ENCODE results near the gene NETO2. TPM values are rescaled to one million over a fixed set of nuclear protein-coding genes. Genes with fewer than 3 reads are reported as not detected.
"Not testable (repeated sequence)": the region's sequence is repeated elsewhere in the genome, so short reads cannot be mapped to it uniquely, and the experiment has no call there.

Gene NETO2, protein sequence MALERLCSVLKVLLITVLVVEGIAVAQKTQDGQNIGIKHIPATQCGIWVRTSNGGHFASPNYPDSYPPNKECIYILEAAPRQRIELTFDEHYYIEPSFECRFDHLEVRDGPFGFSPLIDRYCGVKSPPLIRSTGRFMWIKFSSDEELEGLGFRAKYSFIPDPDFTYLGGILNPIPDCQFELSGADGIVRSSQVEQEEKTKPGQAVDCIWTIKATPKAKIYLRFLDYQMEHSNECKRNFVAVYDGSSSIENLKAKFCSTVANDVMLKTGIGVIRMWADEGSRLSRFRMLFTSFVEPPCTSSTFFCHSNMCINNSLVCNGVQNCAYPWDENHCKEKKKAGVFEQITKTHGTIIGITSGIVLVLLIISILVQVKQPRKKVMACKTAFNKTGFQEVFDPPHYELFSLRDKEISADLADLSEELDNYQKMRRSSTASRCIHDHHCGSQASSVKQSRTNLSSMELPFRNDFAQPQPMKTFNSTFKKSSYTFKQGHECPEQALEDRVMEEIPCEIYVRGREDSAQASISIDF
- 28.0 and 29.8 TPM in 2 replicates for total RNA-seq

- no peaks in the 10 kb centered on the region for H3K9me3 Mint-ChIP-seq
- H3K36me3 Mint-ChIP-seq (ENCODE audit: low read depth) = peaks cover 9% of the 10 kb centered on the region
- peak within 1 kb of the TSS; percentile 90 for H3K4me3 Mint-ChIP-seq
- peak; percentile 64 for DNase-seq (ENCODE audit: low spot score)
- H3K4me1 Mint-ChIP-seq (ENCODE audit: low read depth) = peaks cover 31% of the 10 kb centered on the region
- H3K27me3 Mint-ChIP-seq (ENCODE audit: insufficient read depth) = peaks cover 16% of the 10 kb centered on the region
- intact Hi-C loops (cut with micrococcal nuclease) = loop anchor here (1.0 to 10.0 kb wide), 11 partner anchors 30 to 1468 kb away; partner anchors contain the start of genes C16orf87, N4BP1, ORC6 and VPS35
- H3K27ac Mint-ChIP-seq = peak within 1 kb of the TSS; percentile 86
Measured at GRCh38 chr16:47143677-47144558, at the start of gene NETO2. NETO2 (minus strand) TSS chr16:47143945; CDS start chr16:47143612, 333 bp downstream.

DNA sequence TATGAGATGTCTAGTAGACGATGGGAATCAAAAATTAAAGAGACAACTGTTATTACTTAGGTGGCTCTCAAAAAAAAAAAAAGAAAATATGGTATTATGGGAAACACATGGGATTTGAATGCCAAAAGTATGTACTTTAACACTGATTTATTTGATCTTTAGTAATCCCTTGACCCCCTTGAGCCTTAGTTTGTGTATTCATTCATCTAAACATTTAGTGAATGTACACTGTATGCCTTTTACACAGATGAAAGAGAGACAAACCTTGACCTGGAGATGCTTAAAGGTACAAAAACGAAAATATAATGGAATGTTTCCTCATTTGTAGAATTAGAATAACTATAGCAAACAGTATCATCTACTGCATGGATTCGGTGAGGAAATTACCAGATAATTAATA, 38.6 kb upstream of the NETO2 start:
- no peaks in the 10 kb centered on the region for H3K4me1 Mint-ChIP-seq (ENCODE audit: low read depth)
- no peaks in the 10 kb centered on the region for H3K9me3 Mint-ChIP-seq
- no peaks in the 10 kb centered on the region for H3K36me3 Mint-ChIP-seq (ENCODE audit: low read depth)
- no peak for DNase-seq (ENCODE audit: low spot score)
- intact Hi-C loops (cut with micrococcal nuclease) = no loop called here
- no peaks in the 10 kb centered on the region for H3K27me3 Mint-ChIP-seq (ENCODE audit: insufficient read depth)
- no peak overlapping the region for H3K27ac Mint-ChIP-seq
- H3K4me3 Mint-ChIP-seq = no peak overlapping the region

DNA sequence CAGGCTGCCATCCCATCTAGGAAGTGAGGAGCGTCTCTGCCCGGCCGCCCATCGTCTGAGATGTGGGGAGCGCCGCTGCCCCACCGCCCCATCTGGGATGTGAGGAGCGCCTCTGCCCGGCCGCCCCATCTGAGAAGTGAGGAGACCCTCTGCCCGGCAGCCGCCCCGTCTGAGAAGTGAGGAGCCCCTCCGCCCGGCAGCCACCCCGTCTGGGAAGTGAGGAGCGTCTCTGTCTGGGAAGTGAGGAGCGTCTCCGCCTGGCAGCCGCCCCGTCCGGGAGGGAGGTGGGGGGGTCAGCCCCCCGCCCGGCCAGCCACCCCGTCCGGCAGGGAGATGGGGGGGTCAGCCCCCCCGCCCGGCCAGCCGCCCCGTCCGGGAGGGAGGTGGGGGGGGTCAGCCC, 37.3 kb upstream of the NETO2 start:
- H3K9me3 Mint-ChIP-seq; H3K36me3 Mint-ChIP-seq (ENCODE audit: low read depth); H3K4me3 Mint-ChIP-seq; H3K27me3 Mint-ChIP-seq (ENCODE audit: insufficient read depth); H3K27ac Mint-ChIP-seq; intact Hi-C loops (cut with micrococcal nuclease); H3K4me1 Mint-ChIP-seq (ENCODE audit: low read depth); DNase-seq (ENCODE audit: low spot score): not testable (repeated sequence)

- no peak for DNase-seq (ENCODE audit: low spot score)
Measured at GRCh38 chr16:47180073-47180472, 36.3 kb upstream of the NETO2 start.

GRCh38 chr16:47175152-47175551, 31.4 kb upstream of the NETO2 start:
- no peaks in the 10 kb centered on the region for H3K36me3 Mint-ChIP-seq (ENCODE audit: low read depth)
- H3K27me3 Mint-ChIP-seq (ENCODE audit: insufficient read depth) = no peaks in the 10 kb centered on the region
- H3K4me1 Mint-ChIP-seq (ENCODE audit: low read depth) = no peaks in the 10 kb centered on the region
- intact Hi-C loops (cut with micrococcal nuclease) = no loop called here
- DNase-seq (ENCODE audit: low spot score) = no peak
- H3K27ac Mint-ChIP-seq = no peak overlapping the region
- no peak overlapping the region for H3K4me3 Mint-ChIP-seq
- no peaks in the 10 kb centered on the region for H3K9me3 Mint-ChIP-seq

More at GRCh38 chr16:47180073-47180472, 36.3 kb upstream of the NETO2 start:
- H3K27ac Mint-ChIP-seq = no peak overlapping the region
- intact Hi-C loops (cut with micrococcal nuclease) = no loop called here
- no peaks in the 10 kb centered on the region for H3K9me3 Mint-ChIP-seq
- H3K4me3 Mint-ChIP-seq = no peak overlapping the region
- H3K36me3 Mint-ChIP-seq (ENCODE audit: low read depth) = no peaks in the 10 kb centered on the region
- no peaks in the 10 kb centered on the region for H3K4me1 Mint-ChIP-seq (ENCODE audit: low read depth)
- H3K27me3 Mint-ChIP-seq (ENCODE audit: insufficient read depth) = no peaks in the 10 kb centered on the region

- intact Hi-C loops (cut with micrococcal nuclease) = no loop called here
- H3K36me3 Mint-ChIP-seq (ENCODE audit: low read depth) = no peaks in the 10 kb centered on the region
- no peaks in the 10 kb centered on the region for H3K9me3 Mint-ChIP-seq
- no peak overlapping the region for H3K27ac Mint-ChIP-seq
- H3K27me3 Mint-ChIP-seq (ENCODE audit: insufficient read depth) = no peaks in the 10 kb centered on the region
- H3K4me1 Mint-ChIP-seq (ENCODE audit: low read depth) = no peaks in the 10 kb centered on the region
- no peak overlapping the region for H3K4me3 Mint-ChIP-seq
- no peak for DNase-seq (ENCODE audit: low spot score)
Measured at GRCh38 chr16:47162670-47163420, 19.1 kb upstream of the NETO2 start.

DNA sequence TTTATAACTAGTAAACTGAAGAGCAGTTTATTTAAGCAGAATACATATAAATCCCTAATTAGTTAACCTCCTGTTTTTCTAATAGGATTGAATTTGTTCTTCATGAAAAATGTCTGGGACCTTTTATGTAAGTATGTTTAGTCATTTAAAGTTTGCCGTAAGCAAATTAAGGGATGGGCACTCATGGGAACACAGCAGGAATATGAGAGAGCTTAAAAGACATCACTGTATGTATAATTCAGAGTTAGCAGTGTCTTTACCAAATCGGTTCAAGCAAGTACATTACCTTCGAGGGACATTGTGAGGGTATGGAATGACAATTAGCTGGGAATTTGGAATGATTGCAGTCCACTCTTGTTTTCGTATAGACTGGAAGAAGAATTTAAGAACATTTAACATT, 17.7 kb upstream of the NETO2 start:
- Mint-ChIP-seq H3K4me3 (no peak overlapping the region), H3K36me3 (ENCODE audit: low read depth) (peaks cover 6% of the 10 kb centered on the region), H3K27me3 (ENCODE audit: insufficient read depth) (no peaks in the 10 kb centered on the region), H3K4me1 (ENCODE audit: low read depth) (no peaks in the 10 kb centered on the region), H3K27ac (no peak overlapping the region), H3K9me3 (no peaks in the 10 kb centered on the region)
- no peak for DNase-seq (ENCODE audit: low spot score)
- intact Hi-C loops (cut with micrococcal nuclease) = no loop called here

GRCh38 chr16:47160422-47160821, 16.7 kb upstream of the NETO2 start:
- H3K4me1 Mint-ChIP-seq (ENCODE audit: low read depth) = no peaks in the 10 kb centered on the region
- H3K27ac Mint-ChIP-seq = no peak overlapping the region
- H3K9me3 Mint-ChIP-seq = no peaks in the 10 kb centered on the region
- intact Hi-C loops (cut with micrococcal nuclease) = no loop called here
- peaks cover 9% of the 10 kb centered on the region for H3K36me3 Mint-ChIP-seq (ENCODE audit: low read depth)
- no peaks in the 10 kb centered on the region for H3K27me3 Mint-ChIP-seq (ENCODE audit: insufficient read depth)
- H3K4me3 Mint-ChIP-seq = no peak overlapping the region
- DNase-seq (ENCODE audit: low spot score) = no peak

DNA sequence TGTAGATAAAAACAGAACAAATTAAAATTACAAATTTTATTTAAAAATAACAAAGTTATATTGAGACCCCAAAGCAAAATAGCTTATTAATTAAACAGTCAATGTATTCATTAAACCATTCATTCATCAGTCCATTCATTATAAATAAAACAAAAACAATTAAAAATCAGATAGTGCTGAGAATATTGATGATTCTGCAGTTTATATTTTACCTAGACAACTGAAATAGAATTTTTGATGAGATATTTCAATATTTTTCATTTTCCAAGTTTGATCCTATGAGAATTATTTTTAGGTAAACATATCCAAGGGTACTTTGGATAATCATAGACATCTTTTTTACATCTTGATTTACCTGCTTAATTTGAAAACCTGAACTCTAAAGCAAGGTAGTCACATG, 15.2 kb upstream of the NETO2 start:
- H3K27me3 Mint-ChIP-seq (ENCODE audit: insufficient read depth) = no peaks in the 10 kb centered on the region
- DNase-seq (ENCODE audit: low spot score) = no peak
- no peak overlapping the region for H3K4me3 Mint-ChIP-seq
- no peak overlapping the region for H3K27ac Mint-ChIP-seq
- no peaks in the 10 kb centered on the region for H3K9me3 Mint-ChIP-seq
- H3K36me3 Mint-ChIP-seq (ENCODE audit: low read depth) = peaks cover 9% of the 10 kb centered on the region
- intact Hi-C loops (cut with micrococcal nuclease) = no loop called here
- H3K4me1 Mint-ChIP-seq (ENCODE audit: low read depth) = no peaks in the 10 kb centered on the region

GRCh38 chr16:47156680-47157215, 13.0 kb upstream of the NETO2 start:
- H3K36me3 Mint-ChIP-seq (ENCODE audit: low read depth) = peaks cover 25% of the 10 kb centered on the region
- no peak overlapping the region for H3K27ac Mint-ChIP-seq
- no peaks in the 10 kb centered on the region for H3K4me1 Mint-ChIP-seq (ENCODE audit: low read depth)
- H3K4me3 Mint-ChIP-seq = no peak overlapping the region
- peaks cover 19% of the 10 kb centered on the region for H3K9me3 Mint-ChIP-seq
- intact Hi-C loops (cut with micrococcal nuclease) = no loop called here
- H3K27me3 Mint-ChIP-seq (ENCODE audit: insufficient read depth) = no peaks in the 10 kb centered on the region
- no peak for DNase-seq (ENCODE audit: low spot score)

GRCh38 chr16:47152501-47152900, 8.8 kb upstream of the NETO2 start:
- H3K27ac Mint-ChIP-seq; intact Hi-C loops (cut with micrococcal nuclease); H3K4me3 Mint-ChIP-seq; H3K4me1 Mint-ChIP-seq (ENCODE audit: low read depth); H3K27me3 Mint-ChIP-seq (ENCODE audit: insufficient read depth); DNase-seq (ENCODE audit: low spot score): not testable (repeated sequence)
- Mint-ChIP-seq H3K36me3 (ENCODE audit: low read depth) (peaks cover 27% of the 10 kb centered on the region), H3K9me3 (peaks cover 22% of the 10 kb centered on the region)

- Mint-ChIP-seq H3K36me3 (ENCODE audit: low read depth) (peaks cover 18% of the 10 kb centered on the region), H3K4me1 (ENCODE audit: low read depth) (peaks cover 8% of the 10 kb centered on the region), H3K4me3 (no peak overlapping the region), H3K9me3 (peaks cover 22% of the 10 kb centered on the region), H3K27ac (no peak overlapping the region), H3K27me3 (ENCODE audit: insufficient read depth) (peaks cover 7% of the 10 kb centered on the region)
- intact Hi-C loops (cut with micrococcal nuclease) = no loop called here
- no peak for DNase-seq (ENCODE audit: low spot score)
Measured at GRCh38 chr16:47150067-47150466, 6.3 kb upstream of the NETO2 start.
